H9 (cell line): ENCODE data around the gene GCLM. TPM values are rescaled to one million over a fixed set of nuclear protein-coding genes. Genes with fewer than 3 reads are reported as not detected.

Experiments used
- DNase-seq: peaks from one replicate; pipeline ENCODE4 v3.0.0-alpha.2; 2017
- H2AFZ ChIP-seq: one replicate; pipeline ENCODE4 v1.6.1; 2013; ENCODE audit warnings: mild to moderate bottlenecking, low read length, control low read depth, moderate library complexity
- H2AK5ac ChIP-seq: 2 replicates; pipeline ENCODE4 v1.6.1; 2013; ENCODE audit warnings: low read length, control low read depth, mixed read lengths; ENCODE audit not compliant: insufficient read length
- H2BK120ac ChIP-seq: one replicate; pipeline ENCODE4 v1.6.1; 2013; ENCODE audit warnings: low read depth, mild to moderate bottlenecking, low read length, control low read depth, inconsistent platforms; ENCODE audit not compliant: poor library complexity, severe bottlenecking
- H2BK12ac ChIP-seq: 2 replicates; pipeline ENCODE4 v1.6.1; 2013; ENCODE audit warnings: low read length, control low read depth, mixed read lengths, low read depth; ENCODE audit not compliant: insufficient read length
- H2BK15ac ChIP-seq: 2 replicates; pipeline ENCODE4 v1.6.1; 2013; ENCODE audit warnings: low read depth, low read length, control low read depth
- H2BK20ac ChIP-seq: one replicate; pipeline ENCODE4 v1.6.1; 2013; ENCODE audit warnings: low read depth, mild to moderate bottlenecking, low read length, control low read depth, inconsistent platforms; ENCODE audit not compliant: poor library complexity, severe bottlenecking
- H2BK5ac ChIP-seq: 2 replicates; pipeline ENCODE4 v1.6.1; 2013; ENCODE audit warnings: low read length, control low read depth, mixed read lengths; ENCODE audit not compliant: insufficient read length
- H3K14ac ChIP-seq: 2 replicates; pipeline ENCODE4 v1.6.1; 2013; ENCODE audit warnings: low read length, control low read depth; ENCODE audit not compliant: insufficient read depth
- H3K18ac ChIP-seq: 2 replicates; pipeline ENCODE4 v1.6.1; 2013; ENCODE audit warnings: low read depth, mild to moderate bottlenecking, mixed read lengths, low read length, control low read depth; ENCODE audit not compliant: insufficient read length
- H3K23ac ChIP-seq: 2 replicates; pipeline ENCODE4 v1.6.1; 2013; ENCODE audit warnings: low read length, control low read depth, mixed read lengths, low read depth; ENCODE audit not compliant: insufficient read length
- H3K23me2 ChIP-seq: 2 replicates; pipeline ENCODE4 v1.6.1; 2013; ENCODE audit warnings: low read depth, mild to moderate bottlenecking, mixed read lengths, low read length, control low read depth; ENCODE audit not compliant: insufficient read length, poor library complexity, severe bottlenecking
- H3K27ac ChIP-seq: 2 replicates; pipeline ENCODE4 v1.5.1; 2013; ENCODE audit warnings: low read length, control low read depth, mixed read lengths, low read depth; ENCODE audit not compliant: insufficient read length
- H3K27me3 ChIP-seq: 2 replicates; pipeline ENCODE4 v1.6.1; 2013; ENCODE audit warnings: low read length, control low read depth, inconsistent platforms; ENCODE audit not compliant: insufficient read depth
- H3K4ac ChIP-seq: 2 replicates; pipeline ENCODE4 v1.6.1; 2013; ENCODE audit warnings: low read depth, mild to moderate bottlenecking, control low read depth, inconsistent platforms, low read length, moderate library complexity
- H3K4me1 ChIP-seq: 2 replicates; pipeline ENCODE4 v1.6.1; 2013; ENCODE audit warnings: low read length, control low read depth, inconsistent platforms; ENCODE audit not compliant: insufficient read depth
- H3K4me2 ChIP-seq: 2 replicates; pipeline ENCODE4 v1.6.1; 2013; ENCODE audit warnings: low read length, control low read depth, mixed read lengths; ENCODE audit not compliant: insufficient read length, insufficient read depth
- H3K56ac ChIP-seq: 2 replicates; pipeline ENCODE4 v1.6.1; 2013; ENCODE audit warnings: low read depth, mild to moderate bottlenecking, mixed read lengths, low read length, control low read depth; ENCODE audit not compliant: insufficient read length
- H3K79me1 ChIP-seq: 2 replicates; pipeline ENCODE4 v1.6.1; 2013; ENCODE audit warnings: low read depth, mild to moderate bottlenecking, moderate library complexity, low read length, control low read depth, inconsistent platforms; ENCODE audit not compliant: insufficient read depth, poor library complexity, severe bottlenecking
- H3K79me2 ChIP-seq: 2 replicates; pipeline ENCODE4 v1.6.1; 2013; ENCODE audit warnings: low read length, control low read depth, inconsistent platforms; ENCODE audit not compliant: insufficient read depth
- H3K9ac ChIP-seq: 2 replicates; pipeline ENCODE4 v1.6.1; 2013; ENCODE audit warnings: low read length, control low read depth, mixed read lengths; ENCODE audit not compliant: insufficient read length; ENCODE audit errors: extremely low read depth
- H3K9me3 ChIP-seq: one replicate; pipeline ENCODE4 v1.6.1; 2013; ENCODE audit warnings: low read depth, low read length, inconsistent platforms; ENCODE audit not compliant: control insufficient read depth
- H3T11ph ChIP-seq: one replicate; pipeline ENCODE4 v1.6.1; 2013; ENCODE audit warnings: mild to moderate bottlenecking, low read length, control low read depth, inconsistent platforms
- H4K20me1 ChIP-seq: one replicate; pipeline ENCODE4 v1.6.1; 2013; ENCODE audit not compliant: control insufficient read depth, insufficient read length, insufficient read depth
- H4K5ac ChIP-seq: 2 replicates; pipeline ENCODE4 v1.6.1; 2013; ENCODE audit warnings: low read depth, mild to moderate bottlenecking, mixed read lengths, low read length, control low read depth; ENCODE audit not compliant: insufficient read length
- H4K8ac ChIP-seq: replicated peaks from 2 replicates; pipeline ENCODE4 v1.6.1; 2013; ENCODE audit warnings: low read length, control low read depth, mixed read lengths, low read depth; ENCODE audit not compliant: insufficient read length
- H4K91ac ChIP-seq: 2 replicates; pipeline ENCODE4 v1.6.1; 2013; ENCODE audit warnings: low read depth, mild to moderate bottlenecking, moderate library complexity, mixed read lengths, low read length, control low read depth; ENCODE audit not compliant: insufficient read length
- H3K27ac Mint-ChIP-seq, 3 experiments: 2 replicates in 2 of 3; 3 replicates in 1 of 3; pipeline ENCODE4 v1.8.0; 2020 to 2021; ENCODE audit warnings: mixed read lengths in 3 of 3, mild to moderate bottlenecking in 1 of 3, moderate library complexity in 1 of 3
- H3K27me3 Mint-ChIP-seq: 2 replicates; pipeline ENCODE4 v1.8.0; 2021; ENCODE audit warnings: low read depth, mild to moderate bottlenecking, moderate library complexity, mixed read lengths
- H3K36me3 Mint-ChIP-seq, 3 experiments: 2 replicates in 2 of 3; 3 replicates in 1 of 3; pipeline ENCODE4 v1.8.0; 2020 to 2021; ENCODE audit warnings: low read depth in 3 of 3, mixed read lengths in 3 of 3; ENCODE audit not compliant: insufficient read depth in 1 of 3
- H3K4me1 Mint-ChIP-seq, 2 experiments: 2 replicates each; pipeline ENCODE4 v1.8.0; 2020; ENCODE audit warnings: mixed read lengths in 2 of 2
- H3K4me3 Mint-ChIP-seq, 2 experiments: 2 replicates in 1 of 2; 3 replicates in 1 of 2; pipeline ENCODE4 v1.8.0; 2020 to 2021; ENCODE audit warnings: mild to moderate bottlenecking in 2 of 2, mixed read lengths in 2 of 2, moderate library complexity in 1 of 2
- H3K9me3 Mint-ChIP-seq, 2 experiments: 2 replicates in 1 of 2; 3 replicates in 1 of 2; pipeline ENCODE4 v1.8.0; 2020; ENCODE audit warnings: mild to moderate bottlenecking in 2 of 2, mixed read lengths in 2 of 2, moderate library complexity in 1 of 2
- WGBS: extraction: QIAGEN DNeasy Blood & Tissue Kit; methylation state at CpG from one replicate; pipeline ENCODE4 v1.1.7; 2013; ENCODE audit warnings: missing lambda C conversion rate, low lambda C conversion rate, mixed read lengths; ENCODE audit not compliant: insufficient read length; ENCODE audit errors: extremely low coverage; 5-methylcytosine and 5-hydroxymethylcytosine counted together
- total RNA-seq: library from RNA; stranded (reverse); gene quantifications from 2 replicates; pipeline ENCODE4 v1.2.1, GENCODE V29; 2021
- TF ChIP-seq, protein P1 (sequence below): fragments of 200-600 bp; sonication (generic); conservative IDR thresholded peaks from 3 replicates; pipeline ENCODE4 v1.8.0; 2021; ENCODE audit warnings: antibody characterized with exemption, mild to moderate bottlenecking

Gene GCLM
- total RNA-seq, 1 experiment from 2014 or later, result 14.9 TPM

DNA sequence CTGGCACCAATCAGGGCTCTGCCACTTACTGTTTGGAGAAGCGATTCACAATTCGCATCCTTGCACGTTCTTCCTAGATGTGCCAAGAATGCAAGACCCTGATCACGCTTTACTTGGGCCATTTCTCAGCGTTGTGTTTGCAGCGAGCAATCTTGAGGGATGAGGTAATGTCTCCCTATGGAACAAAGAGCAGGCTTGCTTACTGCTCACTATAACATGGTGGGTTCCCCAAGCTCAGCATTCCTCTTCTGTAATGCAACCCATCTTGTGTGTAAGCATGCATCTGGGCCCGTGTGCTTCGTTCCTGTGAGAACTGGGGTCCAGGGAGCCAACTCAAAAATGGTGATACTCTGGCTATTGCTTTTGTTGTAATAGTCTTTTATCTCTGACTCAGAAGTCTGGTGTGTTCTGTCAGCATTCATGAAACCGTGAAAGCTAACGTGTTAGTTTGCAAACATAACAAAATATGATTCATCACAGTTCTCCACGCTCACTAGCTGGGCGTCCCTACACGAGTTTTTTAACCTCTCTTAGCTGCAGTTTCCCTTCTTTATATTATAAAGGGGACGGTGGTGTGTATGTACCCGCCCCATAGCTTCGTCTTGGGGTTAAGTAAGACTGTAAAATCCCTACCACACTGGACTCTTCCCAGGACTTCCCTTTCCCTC, 63.6 kb downstream of the GCLM start:
- Histone ChIP-seq H3K27me3 (no peaks in the 10 kb centered on the region), H2BK12ac (no peak overlapping the region), H3K4me1 (no peaks in the 10 kb centered on the region), H2BK120ac (peak overlapping the region; percentile 10), H3K27ac (no peak overlapping the region), H2BK5ac (no peak overlapping the region), H2AFZ (peak overlapping the region; percentile 17), H3K14ac (peak overlapping the region; percentile 17; the same call in 1 of the 2 replicates), H4K20me1 (no peaks in the 10 kb centered on the region), H3K79me1 (no peaks in the 10 kb centered on the region), H4K91ac (no peak overlapping the region), H3K23ac (no peak overlapping the region), H3K79me2 (no peaks in the 10 kb centered on the region), H2BK20ac (no peak overlapping the region), H3K18ac (peak overlapping the region; percentile 33), H3T11ph (no peak overlapping the region), H4K5ac (peak overlapping the region; percentile 78), H3K9me3 (no peaks in the 10 kb centered on the region), H3K56ac (no peak overlapping the region), H3K9ac (peak overlapping the region; percentile 30), H4K8ac (no peak overlapping the region), H3K23me2 (no peaks in the 10 kb centered on the region), H3K4ac (no peak overlapping the region), H2AK5ac (no peak overlapping the region), H2BK15ac (0 out of 2 replicates have a peak overlapping the region, but pooled peaks have one; percentile 31), H3K4me2 (peak overlapping the region; percentile 77)
- TF ChIP-seq, protein P1, sequence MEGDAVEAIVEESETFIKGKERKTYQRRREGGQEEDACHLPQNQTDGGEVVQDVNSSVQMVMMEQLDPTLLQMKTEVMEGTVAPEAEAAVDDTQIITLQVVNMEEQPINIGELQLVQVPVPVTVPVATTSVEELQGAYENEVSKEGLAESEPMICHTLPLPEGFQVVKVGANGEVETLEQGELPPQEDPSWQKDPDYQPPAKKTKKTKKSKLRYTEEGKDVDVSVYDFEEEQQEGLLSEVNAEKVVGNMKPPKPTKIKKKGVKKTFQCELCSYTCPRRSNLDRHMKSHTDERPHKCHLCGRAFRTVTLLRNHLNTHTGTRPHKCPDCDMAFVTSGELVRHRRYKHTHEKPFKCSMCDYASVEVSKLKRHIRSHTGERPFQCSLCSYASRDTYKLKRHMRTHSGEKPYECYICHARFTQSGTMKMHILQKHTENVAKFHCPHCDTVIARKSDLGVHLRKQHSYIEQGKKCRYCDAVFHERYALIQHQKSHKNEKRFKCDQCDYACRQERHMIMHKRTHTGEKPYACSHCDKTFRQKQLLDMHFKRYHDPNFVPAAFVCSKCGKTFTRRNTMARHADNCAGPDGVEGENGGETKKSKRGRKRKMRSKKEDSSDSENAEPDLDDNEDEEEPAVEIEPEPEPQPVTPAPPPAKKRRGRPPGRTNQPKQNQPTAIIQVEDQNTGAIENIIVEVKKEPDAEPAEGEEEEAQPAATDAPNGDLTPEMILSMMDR, result no peak
- peaks cover 18 to 23% of the 10 kb centered on the region in 2 experiments for H3K9me3 Mint-ChIP-seq
- H3K27me3 Mint-ChIP-seq, result peaks cover 3% of the 10 kb centered on the region; the same call in 1 of the 2 replicates
- H3K27ac Mint-ChIP-seq, result peak overlapping the region in 1 of 3 experiments; percentile 67; a peak in 3 of 7 replicates
- peaks cover 10% of the 10 kb centered on the region in 2 experiments for H3K4me1 Mint-ChIP-seq
- WGBS, result no CpG with 5 or more reads among the region's 16 CpGs
- H3K36me3 Mint-ChIP-seq, result peaks cover 7 to 19% (median 13%) of the 10 kb centered on the region in 3 experiments
- peak; percentile 49 for DNase-seq
- H3K4me3 Mint-ChIP-seq, result peak overlapping the region; percentile 89 to 93
